ENCODE data around the gene PXDN. TPM values are rescaled to one million over a fixed set of nuclear protein-coding genes. Genes with fewer than 3 reads are reported as not detected.

PXDN gene
- total RNA-seq, 1 donor from 2014 or later = 36.3 TPM

DNA sequence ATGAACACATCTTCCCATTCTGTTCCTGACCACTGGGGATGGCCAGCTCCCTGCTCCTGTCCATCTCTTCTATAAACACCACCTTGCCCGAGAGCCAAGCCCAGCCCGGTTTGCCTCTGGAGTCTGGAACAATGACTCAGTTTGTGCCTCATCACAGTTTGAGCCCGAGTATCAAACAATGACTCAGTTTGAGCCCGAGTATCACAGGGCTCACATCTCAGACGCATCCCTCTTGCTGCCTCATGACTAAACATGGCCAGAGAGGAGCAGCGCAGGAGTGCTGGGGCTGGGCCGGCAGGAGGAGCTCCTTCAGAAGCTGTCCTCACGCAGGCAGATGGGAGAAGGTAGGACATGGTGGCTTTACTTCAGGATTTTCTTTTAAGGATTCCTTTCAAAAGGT, 68.7 kb downstream of the PXDN start:
- peak; percentile 30 for DNase-seq
- H3K4me1 ChIP-seq = no peaks in the 10 kb centered on the region
- no peak overlapping the region for H3K4me3 ChIP-seq
- H3K27me3 ChIP-seq (ENCODE audit: low read depth) = no peaks in the 10 kb centered on the region
- peaks cover 65% of the 10 kb centered on the region for H3K36me3 ChIP-seq
- no peak for ATAC-seq
- no peaks in the 10 kb centered on the region for H3K9me3 ChIP-seq
- H3K27ac ChIP-seq = no peak overlapping the region
- intact Hi-C loops (cut with DNase I) = no loop called here
- no peak for TF ChIP-seq CTCF (IDR thresholded peaks at IDR 0.05)

DNA sequence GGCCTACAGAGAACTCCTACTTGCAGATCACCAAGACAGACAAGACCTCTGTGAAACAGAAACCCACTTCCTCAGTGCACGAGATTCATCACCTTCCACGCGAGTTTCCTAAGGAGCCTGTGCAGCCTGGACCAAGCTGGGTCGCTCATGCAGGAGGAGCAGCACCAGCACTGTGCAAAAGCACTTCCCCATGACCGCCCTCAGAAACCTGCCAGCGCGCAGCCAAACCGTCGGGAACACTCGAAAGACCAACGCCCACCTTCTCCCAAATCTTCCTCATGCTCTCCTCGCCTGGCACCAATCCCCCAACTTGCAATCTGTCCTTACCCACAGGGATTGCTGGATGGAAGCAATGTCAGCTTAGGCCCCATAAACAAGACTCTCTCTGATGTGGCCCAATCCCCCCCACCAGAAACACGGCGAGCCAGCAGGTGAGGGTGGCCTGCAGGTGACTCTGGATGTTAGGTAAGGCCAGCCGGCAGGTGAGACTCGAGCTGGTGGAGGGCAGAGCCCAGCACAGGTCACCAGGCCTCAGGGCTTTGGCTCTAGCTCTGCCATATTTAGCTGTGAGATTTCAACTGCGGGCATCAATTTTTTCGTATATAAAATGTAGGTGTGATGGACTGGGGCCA, 69.4 kb downstream of the PXDN start:
- H3K27me3 ChIP-seq (ENCODE audit: low read depth) = no peaks in the 10 kb centered on the region
- no peaks in the 10 kb centered on the region for H3K4me1 ChIP-seq
- no peak for TF ChIP-seq CTCF (IDR thresholded peaks at IDR 0.05)
- DNase-seq (peak; percentile 39), ATAC-seq (no peak)
- H3K27ac ChIP-seq = no peak overlapping the region
- H3K36me3 ChIP-seq = peaks cover 65% of the 10 kb centered on the region
- no peak overlapping the region for H3K4me3 ChIP-seq
- no peaks in the 10 kb centered on the region for H3K9me3 ChIP-seq
- intact Hi-C loops (cut with DNase I) = no loop called here

- H3K27me3 ChIP-seq (ENCODE audit: low read depth) = no peaks in the 10 kb centered on the region
- intact Hi-C loops (cut with DNase I) = no loop called here
These were observed 70.0 kb downstream of the PXDN start for GRCh38 chr2:1674276-1674675.

GRCh38 chr2:1673160-1673944, 71.0 kb downstream of the PXDN start:
- TF ChIP-seq CTCF (IDR thresholded peaks at IDR 0.05) = no peak
- no peak for DNase-seq
- Histone ChIP-seq H3K4me1 (no peaks in the 10 kb centered on the region), H3K4me3 (no peak overlapping the region), H3K9me3 (no peaks in the 10 kb centered on the region), H3K27me3 (ENCODE audit: low read depth) (no peaks in the 10 kb centered on the region), H3K36me3 (peaks cover 57% of the 10 kb centered on the region), H3K27ac (no peak overlapping the region)
- intact Hi-C loops (cut with DNase I) = no loop called here
- ATAC-seq = no peak

More at GRCh38 chr2:1674276-1674675, 70.0 kb downstream of the PXDN start:
- Histone ChIP-seq H3K36me3 (peaks cover 65% of the 10 kb centered on the region), H3K4me1 (no peaks in the 10 kb centered on the region), H3K27ac (no peak overlapping the region), H3K9me3 (no peaks in the 10 kb centered on the region), H3K4me3 (no peak overlapping the region)
- ATAC-seq (no peak), DNase-seq (peak; percentile 24)
- no peak for TF ChIP-seq CTCF (IDR thresholded peaks at IDR 0.05)

GRCh38 chr2:1672738-1673137, 71.6 kb downstream of the PXDN start:
- Histone ChIP-seq H3K36me3 (peaks cover 51% of the 10 kb centered on the region), H3K27me3 (ENCODE audit: low read depth) (no peaks in the 10 kb centered on the region), H3K27ac (no peak overlapping the region), H3K4me1 (no peaks in the 10 kb centered on the region), H3K9me3 (no peaks in the 10 kb centered on the region), H3K4me3 (no peak overlapping the region)
- TF ChIP-seq CTCF (IDR thresholded peaks at IDR 0.05) = no peak
- DNase-seq (no peak), ATAC-seq (no peak)
- intact Hi-C loops (cut with DNase I) = no loop called here

Data from lower lobe of right lung (tissue), 2 donors.